ENCODE data around the gene DENND4C. TPM values are rescaled to one million over a fixed set of nuclear protein-coding genes. Genes with fewer than 3 reads are reported as not detected.
"Not testable (repeated sequence)": the region's sequence is repeated elsewhere in the genome, so short reads cannot be mapped to it uniquely, and the experiment has no call there.

Gene DENND4C
- total RNA-seq, 6 experiments from 2014 or later = 16.5 to 20.6 (median 19.3) TPM

DNA sequence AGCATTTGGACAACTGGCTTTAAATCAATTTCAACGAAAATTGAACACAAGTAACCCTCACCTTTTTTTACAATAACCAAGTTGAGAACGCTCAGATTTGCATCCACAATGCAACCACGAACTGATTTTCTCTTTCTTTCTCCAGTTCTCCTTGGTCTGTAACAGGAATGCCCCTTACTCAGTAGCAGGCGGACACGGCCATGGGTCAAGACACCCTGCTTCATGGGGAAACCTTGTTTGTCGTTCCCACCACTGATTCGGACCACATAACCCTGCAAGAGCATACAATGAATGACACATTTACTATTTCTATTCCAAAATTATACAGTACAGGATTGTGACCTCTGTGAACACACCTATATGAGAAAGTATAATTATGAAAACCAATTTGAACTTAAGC is 148.2 kb downstream of the DENND4C start:
- Mint-ChIP-seq H3K36me3 (ENCODE audit: low read depth) (peaks cover 71% of the 10 kb centered on the region), H3K4me3 (peak overlapping the region; percentile 99), H3K9me3 (peaks cover 8% of the 10 kb centered on the region), H3K4me1 (ENCODE audit: low read depth) (peaks cover 71% of the 10 kb centered on the region), H3K27ac (peak overlapping the region; percentile 99), H3K27me3 (ENCODE audit: insufficient read depth) (peaks cover 3% of the 10 kb centered on the region)
- TF ChIP-seq, protein P1, sequence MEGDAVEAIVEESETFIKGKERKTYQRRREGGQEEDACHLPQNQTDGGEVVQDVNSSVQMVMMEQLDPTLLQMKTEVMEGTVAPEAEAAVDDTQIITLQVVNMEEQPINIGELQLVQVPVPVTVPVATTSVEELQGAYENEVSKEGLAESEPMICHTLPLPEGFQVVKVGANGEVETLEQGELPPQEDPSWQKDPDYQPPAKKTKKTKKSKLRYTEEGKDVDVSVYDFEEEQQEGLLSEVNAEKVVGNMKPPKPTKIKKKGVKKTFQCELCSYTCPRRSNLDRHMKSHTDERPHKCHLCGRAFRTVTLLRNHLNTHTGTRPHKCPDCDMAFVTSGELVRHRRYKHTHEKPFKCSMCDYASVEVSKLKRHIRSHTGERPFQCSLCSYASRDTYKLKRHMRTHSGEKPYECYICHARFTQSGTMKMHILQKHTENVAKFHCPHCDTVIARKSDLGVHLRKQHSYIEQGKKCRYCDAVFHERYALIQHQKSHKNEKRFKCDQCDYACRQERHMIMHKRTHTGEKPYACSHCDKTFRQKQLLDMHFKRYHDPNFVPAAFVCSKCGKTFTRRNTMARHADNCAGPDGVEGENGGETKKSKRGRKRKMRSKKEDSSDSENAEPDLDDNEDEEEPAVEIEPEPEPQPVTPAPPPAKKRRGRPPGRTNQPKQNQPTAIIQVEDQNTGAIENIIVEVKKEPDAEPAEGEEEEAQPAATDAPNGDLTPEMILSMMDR (IDR thresholded peaks at IDR 0.05) = no peak
- no peak for DNase-seq

DNA sequence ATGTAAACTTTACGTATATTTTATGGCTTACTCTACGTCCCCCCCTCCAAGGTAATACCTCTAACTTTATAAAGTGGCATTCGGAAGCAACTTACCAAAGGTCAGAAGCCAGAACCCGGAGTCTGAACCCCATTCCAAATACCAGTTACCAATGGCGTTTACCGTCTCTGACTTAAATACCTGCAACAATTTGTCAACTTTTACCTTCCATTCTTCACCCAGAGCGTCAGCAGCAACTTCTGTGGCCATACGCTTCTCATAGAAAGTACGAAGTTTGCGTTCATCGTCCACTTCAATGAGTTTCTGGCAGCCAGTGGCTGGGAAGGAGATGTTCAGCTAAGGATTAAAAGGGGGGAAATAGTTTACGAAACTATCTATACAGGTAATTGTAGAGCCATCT is 148.8 kb downstream of the DENND4C start:
- no peak for DNase-seq
- Mint-ChIP-seq H3K36me3 (ENCODE audit: low read depth) (peaks cover 64% of the 10 kb centered on the region), H3K4me3 (peak overlapping the region; percentile 99), H3K4me1 (ENCODE audit: low read depth) (peaks cover 65% of the 10 kb centered on the region), H3K27me3 (ENCODE audit: insufficient read depth) (peaks cover 3% of the 10 kb centered on the region), H3K27ac (peak overlapping the region; percentile 99), H3K9me3 (peaks cover 8% of the 10 kb centered on the region)
- TF ChIP-seq, protein P1 (IDR thresholded peaks at IDR 0.05) = no peak

DNA sequence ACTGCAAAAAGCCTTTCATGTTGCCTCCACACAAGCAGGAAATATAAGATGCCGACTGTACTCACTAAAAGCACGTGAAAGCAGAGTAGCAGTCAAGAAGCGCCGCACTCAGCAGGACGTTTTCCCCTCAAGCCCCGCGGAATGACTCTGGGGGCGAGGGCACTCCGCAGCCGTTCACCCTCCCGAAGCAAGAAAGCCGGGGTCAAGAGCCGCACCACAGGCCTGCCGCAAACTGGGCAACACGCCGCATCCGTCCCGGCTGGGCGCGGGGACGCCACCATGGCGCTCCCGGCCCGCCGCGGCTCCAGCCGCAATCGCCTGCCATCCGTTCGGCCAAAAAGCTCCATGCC is 149.2 kb downstream of the DENND4C start:
- H3K4me3 Mint-ChIP-seq = peak overlapping the region; percentile 99
- no peak for DNase-seq

DNA sequence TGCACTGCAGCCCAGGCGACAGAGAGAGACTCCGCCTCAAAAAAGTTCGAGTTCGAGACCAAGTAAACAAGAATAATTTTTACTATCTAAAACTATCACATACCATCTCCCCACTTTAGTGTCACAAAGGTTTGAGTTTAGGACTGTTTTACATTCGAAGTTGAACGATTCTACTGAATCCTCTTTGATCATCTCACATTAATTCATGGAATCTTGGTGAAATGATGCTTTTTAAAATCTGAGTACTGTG is 150.3 kb downstream of the DENND4C start:
- Mint-ChIP-seq H3K27ac (peak overlapping the region; percentile 99), H3K4me3 (peak overlapping the region; percentile 99), H3K4me1 (ENCODE audit: low read depth) (peaks cover 54% of the 10 kb centered on the region), H3K27me3 (ENCODE audit: insufficient read depth) (peaks cover 3% of the 10 kb centered on the region), H3K9me3 (peaks cover 8% of the 10 kb centered on the region), H3K36me3 (ENCODE audit: low read depth) (peaks cover 56% of the 10 kb centered on the region)
- TF ChIP-seq, protein P1 (IDR thresholded peaks at IDR 0.05) = no peak
- DNase-seq = no peak

More for the DNA sequence above, 149.2 kb downstream of the DENND4C start:
- Mint-ChIP-seq H3K36me3 (ENCODE audit: low read depth) (peaks cover 63% of the 10 kb centered on the region), H3K9me3 (peaks cover 8% of the 10 kb centered on the region), H3K4me1 (ENCODE audit: low read depth) (peaks cover 62% of the 10 kb centered on the region), H3K27ac (peak overlapping the region; percentile 99), H3K27me3 (ENCODE audit: insufficient read depth) (peaks cover 3% of the 10 kb centered on the region)
- TF ChIP-seq, protein P1 (IDR thresholded peaks at IDR 0.05) = no peak

DNA sequence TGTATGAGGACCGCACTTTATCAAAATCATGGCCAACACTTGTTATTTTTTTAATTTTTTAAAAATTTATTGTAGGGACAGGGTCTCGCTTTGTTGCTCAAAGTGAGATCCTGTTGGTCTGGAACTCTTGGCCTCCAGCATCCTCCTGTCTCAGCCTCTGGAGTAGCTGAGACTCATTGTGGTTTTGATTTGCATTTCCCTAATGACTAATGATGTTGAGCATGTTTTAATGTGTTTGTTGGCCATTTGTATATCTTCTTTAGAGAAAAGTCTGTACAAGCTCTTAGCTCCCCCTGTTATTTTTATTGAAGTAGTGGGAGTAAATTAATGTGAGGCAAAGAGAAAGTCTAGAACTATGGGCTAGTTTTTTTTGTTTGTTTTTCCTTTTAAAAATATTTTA is 151.2 kb downstream of the DENND4C start:
- DNase-seq = no peak
- peaks cover 3% of the 10 kb centered on the region for H3K27me3 Mint-ChIP-seq (ENCODE audit: insufficient read depth)
- H3K4me1 Mint-ChIP-seq (ENCODE audit: low read depth) = peaks cover 52% of the 10 kb centered on the region
- peak overlapping the region; percentile 99 for H3K4me3 Mint-ChIP-seq
- H3K36me3 Mint-ChIP-seq (ENCODE audit: low read depth) = peaks cover 47% of the 10 kb centered on the region
- TF ChIP-seq, protein P1 (IDR thresholded peaks at IDR 0.05) = no peak
- peak overlapping the region; percentile 99; the same call in 1 of the 2 replicates for H3K27ac Mint-ChIP-seq
- peaks cover 8% of the 10 kb centered on the region for H3K9me3 Mint-ChIP-seq

DNA sequence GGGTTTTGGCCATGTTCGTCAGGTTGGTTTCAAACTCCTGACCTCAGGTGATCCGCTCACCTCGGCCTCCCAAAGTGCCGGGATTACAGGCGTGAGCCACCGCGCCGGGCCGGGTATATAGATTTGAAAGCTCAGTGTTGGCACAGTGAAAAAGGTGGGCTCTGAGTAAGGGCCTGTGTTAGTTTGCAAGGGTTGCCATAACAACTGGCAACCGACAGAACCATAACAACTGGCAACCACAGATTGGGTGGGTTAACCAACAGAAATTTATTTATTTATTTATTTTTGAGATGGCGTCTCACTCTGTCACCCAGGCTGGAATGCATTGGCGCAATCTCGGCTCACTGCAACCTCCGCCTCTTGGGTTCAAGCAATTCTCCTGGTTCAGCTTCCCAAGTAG is 154.7 kb downstream of the DENND4C start:
- Mint-ChIP-seq H3K36me3 (ENCODE audit: low read depth) (peaks cover 16% of the 10 kb centered on the region), H3K4me1 (ENCODE audit: low read depth) (peaks cover 39% of the 10 kb centered on the region)
- H3K4me3 Mint-ChIP-seq; H3K27me3 Mint-ChIP-seq (ENCODE audit: insufficient read depth); H3K27ac Mint-ChIP-seq; DNase-seq; H3K9me3 Mint-ChIP-seq: not testable (repeated sequence)

Measured in HFFc6 (cell line).